KG1 (cell line): Measurements from ENCODE around the gene RRP9.
A peak's percentile ranks its signal among the peaks of the same experiment; 100 is the strongest.
"Not testable (repeated sequence)": the region's sequence is repeated elsewhere in the genome, so short reads cannot be mapped to it uniquely, and the experiment has no call there.

Source experiments
- DNase-seq: peaks from one replicate; lab custom pipeline; 2025; lab: John Stamatoyannopoulos, UW

Gene RRP9

GRCh38 chr3:51941798-51942602 lies at the start of gene RRP9, which contains the start of gene PARP3:
Gene RRP9, minus strand, starts transcription at chr3:51941904. Its CDS starts 37 bp downstream, at chr3:51941867.
Gene PARP3, plus strand, starts transcription at chr3:51942363. Its CDS starts 993 bp downstream, at chr3:51943356.
- peak; percentile 99 for DNase-seq

- DNase-seq: not testable (repeated sequence)
Observed at GRCh38 chr3:51990501-51990971, 48.8 kb upstream of the RRP9 start.

- no peak for DNase-seq
Observed at GRCh38 chr3:51988286-51989146, 46.8 kb upstream of the RRP9 start.

- DNase-seq: no peak
Observed at GRCh38 chr3:51987568-51987967, 45.9 kb upstream of the RRP9 start.

GRCh38 chr3:51986010-51986947 lies 44.6 kb upstream of the RRP9 start:
- no peak for DNase-seq

- no peak for DNase-seq
Observed at GRCh38 chr3:51985063-51985462, 43.4 kb upstream of the RRP9 start.

- no peak for DNase-seq
Observed at GRCh38 chr3:51984269-51984647, 42.6 kb upstream of the RRP9 start.

- DNase-seq: no peak
Observed at GRCh38 chr3:51983578-51984268, 42.0 kb upstream of the RRP9 start.

- DNase-seq: peak; percentile 44
Observed at GRCh38 chr3:51982838-51983577, 41.3 kb upstream of the RRP9 start, which contains the start of gene ACY1. Gene ACY1, plus strand, starts transcription at chr3:51983535. Its CDS starts 530 bp downstream, at chr3:51984065.

GRCh38 chr3:51982352-51982837 lies 40.7 kb upstream of the RRP9 start:
- DNase-seq: no peak

GRCh38 chr3:51980253-51980652 lies 38.5 kb upstream of the RRP9 start:
- DNase-seq: no peak

GRCh38 chr3:51978143-51978502 lies 36.4 kb upstream of the RRP9 start:
- DNase-seq: no peak

GRCh38 chr3:51977446-51978142 lies 35.9 kb upstream of the RRP9 start:
- no peak for DNase-seq

- no peak for DNase-seq
Observed at GRCh38 chr3:51975852-51976549, 34.3 kb upstream of the RRP9 start.

GRCh38 chr3:51974963-51975851 lies 33.5 kb upstream of the RRP9 start, which contains the start of gene ABHD14A:
Gene ABHD14A, plus strand, starts transcription at chr3:51975064. Its CDS starts 72 bp downstream, at chr3:51975136.
- peak; percentile 44 for DNase-seq

GRCh38 chr3:51974277-51974962 lies 32.7 kb upstream of the RRP9 start:
- no peak for DNase-seq

GRCh38 chr3:51971350-51971749 lies 29.6 kb upstream of the RRP9 start:
- DNase-seq: no peak
